Islet of Langerhans (tissue), 1 donor: Measurements from ENCODE around the gene STYXL2.

Experiments
- FAIRE-seq: peaks from one replicate; lab custom pipeline; 2011; peaks lifted over from hg19 to GRCh38; lab: Jason Lieb, UNC

STYXL2 gene

GRCh38 chr1:167081594-167082156 is 12.2 kb upstream of the STYXL2 start:
- no peak for FAIRE-seq

DNA sequence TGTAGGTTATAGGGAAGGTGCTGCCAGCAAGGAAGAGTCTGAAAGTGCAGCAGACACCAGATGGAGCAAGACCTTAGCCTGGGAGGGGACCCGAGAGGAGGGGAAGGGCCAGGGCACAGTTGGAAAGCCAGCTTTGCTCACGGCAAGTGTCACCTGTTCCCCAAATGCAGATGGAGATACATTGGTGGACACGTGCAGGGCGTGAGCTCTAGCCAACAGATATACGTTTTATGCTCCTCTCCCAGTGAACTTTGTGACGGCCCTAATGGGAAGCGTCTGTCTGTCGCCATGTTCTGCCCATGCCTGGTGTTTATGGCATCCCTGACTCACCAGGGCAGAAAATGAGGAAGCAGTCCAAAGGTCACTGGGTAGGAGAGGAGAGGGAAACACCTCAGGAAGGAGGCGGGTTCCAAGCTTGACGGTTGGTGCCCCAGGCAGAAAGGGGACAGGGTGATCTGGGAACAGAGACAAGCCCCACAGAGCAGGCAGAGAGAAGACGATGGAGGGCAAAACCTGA is 11.3 kb upstream of the STYXL2 start:
- no peak for FAIRE-seq

GRCh38 chr1:167083066-167083665 is 10.7 kb upstream of the STYXL2 start:
- FAIRE-seq: no peak

- no peak for FAIRE-seq
Observed at GRCh38 chr1:167083871-167084270, 10.0 kb upstream of the STYXL2 start.

- FAIRE-seq: no peak
Observed at GRCh38 chr1:167084757-167085156, 9.1 kb upstream of the STYXL2 start.

DNA sequence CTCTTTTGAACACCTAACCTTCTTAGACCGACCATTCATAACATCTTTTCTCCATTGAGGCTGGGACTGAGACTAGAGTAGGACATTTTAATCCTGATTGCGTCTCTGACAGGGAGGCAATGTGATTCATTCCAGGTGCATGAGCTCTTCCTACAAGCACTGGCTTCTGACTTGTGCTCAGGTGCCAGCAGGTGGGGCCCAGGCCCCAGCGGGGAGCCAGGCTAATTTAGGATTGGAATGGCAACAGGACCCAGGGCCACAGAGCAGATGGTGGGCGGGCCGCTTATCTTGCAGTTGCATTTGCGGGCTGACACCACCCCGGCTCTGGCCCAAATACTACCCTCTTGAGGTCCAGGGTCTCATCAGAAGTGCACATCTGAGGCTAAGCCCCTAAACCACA is 7.8 kb upstream of the STYXL2 start:
- FAIRE-seq: no peak

GRCh38 chr1:167086768-167087167 is 7.1 kb upstream of the STYXL2 start:
- no peak for FAIRE-seq

- no peak for FAIRE-seq
Observed at GRCh38 chr1:167088746-167089417, 5.0 kb upstream of the STYXL2 start.

- FAIRE-seq: no peak
Observed at GRCh38 chr1:167089939-167090313, 3.9 kb upstream of the STYXL2 start.

DNA sequence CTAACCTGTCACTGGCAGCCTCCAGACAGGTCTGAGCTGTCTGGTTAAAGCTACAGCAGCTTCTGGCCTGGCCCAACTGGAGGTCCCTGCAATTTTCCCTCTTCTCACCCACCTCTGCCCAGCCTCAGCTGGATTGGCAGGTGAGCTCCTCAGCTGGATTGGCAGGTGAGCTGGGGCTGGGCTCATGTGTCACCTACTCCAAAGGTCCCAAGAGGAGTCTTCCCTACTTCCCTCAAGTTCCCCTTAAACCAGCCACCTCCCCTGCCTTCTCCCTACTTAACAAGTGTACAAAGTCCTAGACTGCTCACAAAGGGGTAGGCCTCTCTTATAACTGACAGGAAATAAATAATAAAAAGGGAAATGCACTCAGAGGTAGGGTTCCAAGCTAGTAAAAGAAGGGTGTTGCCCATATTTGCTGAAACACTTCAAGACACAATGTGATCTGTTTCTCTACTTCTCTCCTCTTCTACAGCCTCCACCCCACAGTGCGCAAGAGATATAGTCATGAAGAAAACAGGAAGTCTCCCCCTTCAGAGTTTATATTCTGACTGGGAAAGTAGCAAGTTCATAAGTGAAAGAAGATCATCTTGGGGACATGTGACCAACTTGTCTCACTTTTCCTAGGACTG is 3.4 kb upstream of the STYXL2 start, which contains the start of gene GPA33:
GPA33 (minus strand) TSS at position 64 of the 629 bp plus-strand sequence. CDS start 90 bp downstream, outside the sequence.
- FAIRE-seq: no peak

GRCh38 chr1:167092653-167093052 is 1.2 kb upstream of the STYXL2 start:
- FAIRE-seq: no peak

DNA sequence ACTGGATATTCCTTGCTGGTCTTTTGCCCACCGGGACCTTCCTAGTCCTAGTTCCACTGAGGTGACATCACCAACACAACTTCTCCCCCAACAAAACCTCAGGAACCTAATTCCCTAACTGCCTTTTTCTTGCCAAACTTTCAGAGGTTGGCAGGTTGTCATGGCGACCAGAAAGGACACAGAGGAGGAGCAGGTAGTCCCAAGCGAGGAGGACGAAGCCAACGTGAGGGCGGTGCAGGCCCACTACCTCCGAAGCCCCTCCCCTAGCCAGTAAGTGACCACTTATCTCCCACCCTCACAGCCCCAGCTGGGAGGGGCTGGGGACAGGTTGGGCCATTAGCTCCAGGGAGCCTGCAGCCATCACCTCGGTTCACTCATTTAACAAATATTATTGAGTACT is 815 bp downstream of the STYXL2 start:
- no peak for FAIRE-seq

DNA sequence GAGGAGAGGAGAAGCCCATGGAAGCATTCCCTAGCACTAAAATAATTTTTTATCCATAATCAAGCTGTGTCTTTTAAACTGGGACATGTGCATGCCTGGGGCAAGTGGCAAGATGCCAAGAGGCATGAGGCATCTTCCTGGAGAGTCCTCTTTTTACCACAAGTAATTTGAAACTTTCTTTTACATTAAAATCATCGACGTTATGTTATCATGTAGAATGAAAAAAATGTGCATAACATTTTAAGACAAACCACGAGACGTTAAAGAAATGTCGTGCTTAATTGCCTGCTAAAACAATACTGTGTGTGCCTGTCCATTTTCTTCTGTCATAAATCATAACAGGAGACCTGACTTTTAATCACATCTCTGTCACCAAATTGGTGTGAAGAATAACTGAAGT is 1.5 kb downstream of the STYXL2 start:
- FAIRE-seq: no peak

DNA sequence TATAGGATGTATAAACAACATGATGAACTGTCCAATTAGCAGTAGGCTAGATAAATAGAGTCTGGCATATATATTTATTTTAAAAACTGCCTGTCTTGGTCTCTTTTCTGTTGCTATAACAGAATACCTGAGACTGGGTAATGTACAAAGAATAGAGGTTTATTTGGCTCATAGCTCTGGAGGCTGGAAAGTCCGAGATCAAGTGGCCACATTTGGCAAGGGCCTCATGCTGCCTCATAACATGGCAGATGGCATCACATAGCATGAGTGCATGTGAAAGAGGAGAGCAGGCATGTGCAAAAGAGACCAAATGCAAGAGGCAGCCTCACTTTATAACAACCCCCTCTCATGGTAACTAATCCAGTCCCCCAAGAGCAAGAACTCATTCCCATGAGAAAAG is 6.0 kb downstream of the STYXL2 start:
- FAIRE-seq: no peak

- FAIRE-seq: no peak
Observed at GRCh38 chr1:167100730-167101129, 6.9 kb downstream of the STYXL2 start.

DNA sequence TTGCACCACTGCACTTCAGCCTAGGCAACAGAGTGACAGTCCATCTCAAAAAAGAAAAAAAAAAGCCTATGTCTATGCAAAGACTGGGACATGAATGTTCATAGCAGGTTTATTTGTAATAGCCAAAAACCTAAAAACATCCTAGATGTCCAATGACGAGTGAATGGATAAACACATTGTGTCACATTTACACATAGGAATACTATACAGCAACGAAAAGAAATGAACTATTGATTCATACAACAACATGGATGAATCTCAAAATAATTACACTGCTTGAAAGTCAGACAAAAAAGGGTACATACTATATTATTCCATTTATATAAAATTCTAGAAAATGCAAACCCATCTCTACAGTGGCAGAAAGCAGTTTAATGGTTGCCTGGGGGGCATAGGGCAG is 7.9 kb downstream of the STYXL2 start:
- no peak for FAIRE-seq

- no peak for FAIRE-seq
Observed at GRCh38 chr1:167102906-167103573, 9.2 kb downstream of the STYXL2 start.

DNA sequence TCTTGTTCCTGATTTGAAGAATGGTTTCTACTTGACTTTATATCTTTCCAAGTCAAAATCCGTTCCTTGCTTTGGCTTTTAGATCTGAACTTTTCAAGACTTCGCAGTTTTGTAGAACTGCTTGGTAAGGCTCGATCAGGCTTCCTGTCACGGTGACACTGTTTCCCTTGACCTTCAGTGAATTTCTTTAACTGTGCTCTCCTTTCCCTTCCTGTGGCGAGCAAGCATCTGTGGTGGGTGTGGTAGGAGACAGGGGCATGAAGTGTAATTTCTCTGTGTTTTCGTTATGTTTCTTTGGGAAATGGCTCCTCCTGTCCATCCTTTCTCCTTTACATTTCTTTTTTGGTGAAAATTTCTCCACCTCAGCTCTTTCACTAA is 10.4 kb downstream of the STYXL2 start:
- FAIRE-seq: no peak

- FAIRE-seq: no peak
Observed at GRCh38 chr1:167105271-167106118, 11.6 kb downstream of the STYXL2 start.

DNA sequence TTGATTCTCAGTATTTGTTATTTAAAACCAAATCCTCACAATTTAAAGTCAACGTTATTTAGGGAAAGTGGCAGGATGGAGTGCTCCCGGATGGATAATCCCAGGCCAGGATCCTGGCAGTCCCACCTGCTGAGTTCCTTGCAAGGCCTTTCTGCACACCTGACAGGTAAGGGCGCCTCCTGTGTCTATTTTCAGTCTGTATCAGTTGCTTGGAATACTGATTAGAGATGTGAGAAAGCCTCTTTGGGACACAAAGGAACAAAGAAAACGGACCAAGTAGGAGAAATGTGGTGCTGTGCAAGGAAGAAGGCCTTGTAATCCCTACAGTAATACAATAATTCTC is 12.2 kb downstream of the STYXL2 start:
- no peak for FAIRE-seq

DNA sequence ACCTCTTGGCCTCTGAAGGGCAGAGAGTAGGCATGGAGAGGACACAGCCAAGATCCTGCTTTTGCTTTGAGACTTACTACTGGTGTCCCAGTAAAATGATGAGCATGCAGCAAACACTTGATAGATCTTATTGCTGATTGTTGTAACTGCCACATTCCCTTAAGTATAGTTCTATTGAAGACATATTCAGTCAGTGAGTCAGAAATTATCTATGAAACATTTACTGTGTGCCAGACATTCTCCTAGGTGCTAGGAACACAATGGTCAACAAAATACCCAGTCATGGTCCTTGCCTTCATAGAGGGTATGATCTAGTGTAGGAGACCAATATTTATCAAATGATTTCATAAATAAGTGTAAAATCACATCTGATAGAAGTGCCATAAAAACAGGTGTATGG is 13.6 kb downstream of the STYXL2 start:
- FAIRE-seq: no peak

DNA sequence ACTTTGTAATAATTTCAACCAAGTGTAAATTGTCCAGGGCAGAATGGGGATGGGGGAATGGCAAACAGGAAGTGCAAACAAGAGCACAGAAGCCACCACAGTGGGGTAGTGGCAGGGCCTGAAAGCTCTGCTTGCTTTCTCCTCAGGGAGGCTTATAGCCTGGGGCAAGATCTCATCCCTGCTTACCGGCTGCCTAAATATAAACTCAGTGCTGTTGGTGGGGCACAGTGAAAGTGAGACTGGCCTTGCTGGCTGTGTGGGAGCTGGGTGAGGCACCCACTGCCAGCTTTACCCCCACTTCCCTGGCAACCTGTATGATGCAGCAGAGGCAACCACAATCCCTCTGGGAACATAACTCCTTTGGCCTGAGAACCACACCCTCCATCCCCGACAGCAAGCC is 15.2 kb downstream of the STYXL2 start:
- FAIRE-seq: no peak
